NCI-H1930 (cell line): ENCODE measurements around the gene TRPC4AP.
"Not testable (repeated sequence)": the region's sequence is repeated elsewhere in the genome, so short reads cannot be mapped to it uniquely, and the experiment has no call there.

ENCODE experiments used
- DNase-seq, 2 experiments: peaks; one replicate each; lab custom pipeline; 2025; lab: John Stamatoyannopoulos, UW

TRPC4AP gene

DNA sequence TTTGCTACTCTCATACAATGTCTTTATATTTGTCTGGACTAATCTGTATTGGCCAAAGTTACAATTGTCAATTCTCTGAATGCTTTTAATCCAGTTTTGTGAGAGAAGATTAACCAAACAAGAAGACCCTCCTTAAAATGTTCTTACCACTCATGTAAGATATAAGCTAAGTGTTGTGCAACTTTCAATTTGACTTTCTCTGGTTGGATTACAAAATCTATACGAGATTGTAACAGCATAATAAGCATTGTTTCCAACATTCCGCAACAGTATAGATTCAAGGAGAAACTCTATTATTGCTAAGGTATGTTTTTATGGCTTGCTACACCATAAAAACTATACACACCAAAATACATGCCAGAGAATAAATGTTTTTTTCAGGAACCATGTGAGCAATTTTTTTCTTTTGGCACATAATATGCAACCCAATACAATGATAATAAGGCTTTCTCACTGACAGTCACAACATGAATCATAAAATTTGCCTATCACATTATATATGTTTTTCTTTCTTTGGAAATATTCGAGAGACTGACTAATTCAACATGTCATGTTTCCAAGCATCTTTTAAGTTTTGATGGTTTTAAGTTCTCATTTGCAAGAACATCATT lies 12.2 kb upstream of the TRPC4AP start:
- no peak for DNase-seq

DNA sequence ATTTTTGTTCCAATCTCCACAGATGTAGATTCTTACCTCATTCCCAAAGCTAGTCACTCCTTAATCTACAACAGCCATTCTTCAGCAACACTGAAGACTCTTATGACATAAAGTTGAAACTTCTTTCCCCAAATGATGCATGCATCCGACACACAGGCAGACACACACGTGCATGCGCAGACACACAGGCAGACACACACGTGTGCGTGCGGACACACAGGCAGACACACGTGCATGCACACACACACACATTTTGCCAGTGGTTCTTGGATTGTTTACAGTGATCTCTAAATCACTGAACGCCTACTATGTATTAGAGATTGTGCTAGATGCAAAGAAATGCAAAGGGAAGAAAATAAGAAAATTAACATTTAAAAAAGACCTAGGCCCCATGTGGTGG lies 9.0 kb upstream of the TRPC4AP start:
- DNase-seq = no peak

DNA sequence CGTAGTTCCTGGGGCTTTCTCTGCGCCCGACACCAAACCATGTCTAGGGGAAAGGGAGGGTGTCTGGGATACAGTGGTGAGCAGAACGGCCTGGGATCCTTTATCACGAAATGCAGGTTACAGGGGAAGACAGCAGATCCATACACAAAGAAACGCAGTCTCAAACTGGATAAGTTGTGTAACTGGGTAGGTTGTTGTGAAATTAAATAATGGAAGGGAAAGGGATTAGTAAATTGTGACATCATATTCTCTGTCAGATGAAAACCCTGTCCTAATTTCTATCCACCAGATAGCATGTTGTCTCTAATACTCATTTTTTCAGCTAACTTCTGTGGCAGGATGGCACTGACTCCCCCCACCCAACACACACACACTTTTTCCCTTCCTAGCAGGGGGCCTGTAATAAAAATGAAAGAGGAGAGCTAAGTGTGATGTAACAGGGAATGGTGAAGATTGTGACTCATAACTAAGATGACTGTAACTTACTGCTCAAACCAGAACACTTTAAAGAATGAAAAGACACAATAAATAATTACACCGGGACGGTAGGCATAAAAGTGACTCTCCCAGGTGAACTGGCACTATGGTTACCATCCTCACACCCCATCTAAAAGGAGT lies 769 bp upstream of the TRPC4AP start:
- DNase-seq = no peak

DNA sequence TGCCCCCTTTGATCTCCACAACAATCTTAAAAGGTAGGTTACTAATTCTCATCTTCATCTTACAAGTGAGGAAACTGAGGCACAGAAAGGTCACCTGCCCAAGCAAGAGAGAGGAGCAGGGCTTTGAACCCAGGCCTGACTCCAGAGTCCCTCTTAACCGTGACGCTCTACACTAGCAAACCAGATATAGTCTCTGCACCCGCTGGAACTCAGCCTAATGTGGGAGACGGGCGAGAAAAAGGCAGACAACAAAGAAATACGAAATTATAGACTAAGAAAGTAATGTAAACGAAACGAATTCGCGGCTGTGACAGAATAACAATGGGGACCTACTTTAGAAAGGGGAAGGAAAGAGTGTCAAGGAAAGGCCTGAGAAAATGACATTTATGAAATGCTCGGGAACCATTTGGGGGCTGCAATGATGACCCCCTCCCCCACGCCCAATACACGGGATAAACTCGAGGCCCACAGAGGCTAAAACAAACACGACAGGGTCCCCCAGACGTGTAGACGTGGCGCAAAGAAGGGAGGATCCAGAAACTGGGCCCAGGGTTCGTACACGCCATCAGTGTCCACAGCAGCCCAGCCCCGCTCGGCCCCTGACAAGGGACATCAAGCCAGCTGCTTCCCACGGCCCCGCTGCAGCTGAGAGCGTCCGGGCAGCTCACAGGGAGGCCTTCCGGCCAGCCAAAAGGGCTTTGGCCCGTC lies 637 bp downstream of the TRPC4AP start:
- DNase-seq = no peak

DNA sequence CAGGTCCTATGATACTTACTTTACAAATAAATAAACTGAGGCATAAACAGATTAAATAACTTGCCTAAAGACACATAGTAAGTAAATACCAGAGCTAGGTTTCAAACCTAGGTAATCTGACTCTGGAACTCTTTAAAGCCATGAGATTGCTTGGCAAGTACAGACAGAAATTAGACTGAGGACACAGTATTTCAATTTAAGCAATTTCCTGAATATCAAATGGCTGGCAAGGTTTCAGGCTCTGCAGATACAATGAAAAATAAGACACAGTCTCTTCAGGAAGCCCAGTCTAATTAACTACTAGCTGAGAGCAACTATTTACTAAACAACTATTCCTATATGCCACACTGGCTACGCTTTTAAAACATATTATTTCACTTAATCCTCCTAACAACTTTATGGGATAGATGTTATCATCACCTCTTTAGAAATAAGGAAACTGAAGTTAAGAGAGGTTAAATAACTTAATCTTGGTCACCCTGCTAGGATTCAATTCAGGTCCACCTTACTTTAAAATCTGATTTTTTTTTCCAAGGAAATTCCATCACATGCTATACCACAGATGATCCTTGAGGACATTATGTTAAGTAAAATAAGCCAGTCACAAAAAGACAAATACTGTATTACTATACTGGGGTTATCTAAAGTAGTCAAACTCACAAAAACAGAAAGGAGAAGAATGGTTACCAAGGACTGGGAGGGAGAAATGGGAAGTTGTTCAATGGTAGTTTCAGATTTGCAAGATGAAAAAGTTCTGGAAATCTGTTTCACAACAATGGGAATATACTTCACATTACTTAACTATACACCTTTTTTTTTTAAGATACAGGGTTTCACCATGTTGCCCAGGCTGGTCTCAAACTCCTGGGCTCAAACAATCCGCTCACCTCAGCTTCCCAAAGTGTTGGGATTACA lies 4.1 kb downstream of the TRPC4AP start:
- DNase-seq = no peak

DNA sequence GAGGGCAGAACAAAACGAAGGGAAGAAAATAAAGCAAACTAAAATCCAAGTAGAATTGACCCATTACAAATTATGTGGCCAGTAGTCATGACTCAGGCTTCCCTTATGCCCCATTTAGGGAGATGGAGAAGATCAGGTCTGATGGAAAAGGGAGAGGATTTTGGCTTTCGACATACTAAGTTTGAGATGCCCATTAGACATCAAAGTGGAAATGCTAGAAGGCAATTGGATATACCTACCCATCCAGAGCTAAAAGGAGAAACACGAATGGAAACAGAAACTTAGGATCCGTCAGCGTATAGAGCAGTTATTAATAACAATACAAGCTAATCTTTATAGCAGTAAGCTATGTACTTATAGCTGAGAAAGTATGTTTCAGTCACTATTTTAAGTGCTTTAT lies 4.8 kb downstream of the TRPC4AP start:
- no peak for DNase-seq

DNA sequence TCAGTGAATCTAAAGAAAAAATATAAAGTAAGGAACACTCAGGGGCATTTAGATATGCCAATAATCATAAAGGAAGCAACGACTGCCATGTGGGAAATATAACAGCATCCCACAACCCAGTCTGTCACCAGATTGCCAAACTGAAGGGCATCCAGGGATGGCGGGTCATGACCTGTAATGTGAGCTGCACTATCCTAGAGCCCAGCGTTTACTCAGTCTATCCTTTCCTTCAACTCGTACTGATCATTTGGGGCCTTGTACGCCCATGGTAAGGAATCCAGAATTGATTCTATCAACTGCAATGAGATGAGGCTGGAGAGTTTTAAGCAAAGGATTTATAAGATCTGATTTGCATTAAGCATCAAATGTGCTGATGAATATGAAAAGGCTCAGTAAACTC lies 5.3 kb downstream of the TRPC4AP start:
- DNase-seq = no peak

DNA sequence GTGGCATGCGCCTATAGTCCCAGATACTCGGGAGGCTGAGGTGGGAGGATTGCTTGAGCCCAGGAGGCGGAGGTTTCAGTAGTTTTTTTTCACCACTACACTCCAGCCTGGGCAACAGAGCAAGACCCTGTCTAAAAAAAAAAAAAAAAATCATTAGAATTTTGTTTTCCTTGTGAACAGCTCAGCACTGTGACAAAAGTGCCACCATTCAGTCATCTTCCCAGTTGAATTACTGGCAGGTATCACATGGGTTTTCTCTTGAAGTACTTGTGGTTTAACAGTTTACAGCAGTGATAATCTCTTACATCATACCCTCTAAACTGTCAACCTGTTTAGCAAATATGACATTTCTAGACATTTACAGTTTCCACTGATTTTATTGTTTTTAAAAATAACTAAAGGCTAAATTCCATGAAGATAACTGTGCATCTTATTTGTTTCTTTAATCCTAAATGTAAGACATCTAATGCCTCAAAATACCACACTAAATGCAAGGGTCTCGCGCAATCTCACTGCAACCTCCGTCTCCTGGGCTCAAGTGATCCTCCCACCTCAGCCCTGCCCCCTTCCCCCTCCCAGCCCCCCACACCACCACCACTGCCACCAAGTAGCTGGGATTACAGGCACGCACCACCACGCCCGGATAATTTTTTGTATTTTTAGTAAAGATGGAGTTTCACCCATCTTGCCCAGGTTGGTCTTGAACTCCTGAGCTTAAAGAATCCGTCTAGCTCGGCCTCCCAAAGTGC lies 7.0 kb downstream of the TRPC4AP start:
- DNase-seq = no peak

DNA sequence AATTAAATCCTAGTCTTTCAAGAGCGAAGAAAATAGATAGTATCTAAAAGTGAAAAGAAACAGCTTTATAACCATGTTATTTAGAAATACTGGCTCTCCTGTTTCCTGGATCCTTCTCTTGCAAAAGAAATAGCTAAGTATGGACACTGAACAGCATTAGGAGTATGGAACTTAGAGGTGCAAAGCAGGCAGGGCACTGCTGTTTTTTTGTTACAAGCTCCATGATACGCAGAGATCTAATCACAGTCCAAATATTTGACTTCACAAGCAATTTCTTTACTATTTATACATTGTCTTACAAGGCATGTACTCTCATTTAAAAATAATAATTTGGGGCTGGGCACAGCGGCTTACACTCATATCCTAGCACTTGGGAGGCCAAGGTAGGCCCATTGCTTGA lies 7.6 kb downstream of the TRPC4AP start:
- DNase-seq = no peak

DNA sequence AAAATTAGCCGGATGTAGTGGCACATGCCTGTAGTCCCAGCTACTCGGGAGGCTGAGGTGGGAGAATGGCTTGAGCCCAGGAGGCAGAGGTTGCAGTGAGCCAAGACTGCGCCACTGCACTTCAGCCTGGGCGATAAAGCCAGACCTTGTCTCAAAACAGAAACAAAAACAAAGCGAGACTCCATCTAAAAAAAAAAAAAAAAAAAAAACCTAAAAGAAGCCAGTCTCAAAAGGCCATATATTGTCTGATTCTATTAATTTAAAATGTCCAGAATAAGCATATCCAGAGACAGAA lies 12.3 kb downstream of the TRPC4AP start:
- not testable (repeated sequence) for DNase-seq

DNA sequence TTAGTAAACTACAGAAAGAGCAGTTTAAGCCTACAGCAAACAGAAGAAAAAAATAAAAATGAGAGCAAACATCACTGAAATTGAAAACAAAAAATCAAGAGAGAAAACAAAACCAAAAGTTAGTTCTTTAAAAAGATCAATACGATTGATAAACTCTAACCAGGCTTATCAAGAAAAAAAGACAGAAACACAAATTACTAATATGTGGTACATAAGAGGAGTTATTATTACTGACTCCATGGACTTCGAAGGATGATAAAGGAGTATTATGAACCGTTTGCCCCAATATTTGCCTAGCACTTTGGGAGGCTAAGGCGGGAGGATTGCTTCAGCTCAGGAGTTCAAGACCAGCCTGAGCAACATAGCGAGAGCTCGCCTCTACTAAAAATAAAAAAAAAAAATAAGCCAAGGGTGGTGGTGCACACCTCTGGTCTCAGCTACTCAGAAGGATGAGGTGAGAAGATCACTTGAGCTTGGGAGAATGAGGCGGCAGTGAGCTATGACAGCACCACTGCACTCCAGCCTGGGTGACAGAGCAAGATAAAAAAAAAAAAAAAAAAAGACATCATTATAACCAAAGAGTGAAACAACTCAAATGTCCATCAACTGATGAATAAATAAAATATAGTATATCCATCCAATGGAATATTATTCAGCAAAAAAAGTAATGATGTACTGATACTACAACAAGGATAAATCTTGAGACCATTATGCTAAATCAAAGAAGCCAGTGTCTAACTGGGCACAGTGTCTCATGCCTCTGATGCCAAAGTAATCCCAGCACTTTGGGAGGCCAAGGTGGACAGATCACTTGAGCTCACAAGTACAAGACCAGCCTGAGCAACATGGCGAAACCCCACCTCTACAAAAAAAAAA lies 12.9 kb downstream of the TRPC4AP start:
- DNase-seq = no peak

DNA sequence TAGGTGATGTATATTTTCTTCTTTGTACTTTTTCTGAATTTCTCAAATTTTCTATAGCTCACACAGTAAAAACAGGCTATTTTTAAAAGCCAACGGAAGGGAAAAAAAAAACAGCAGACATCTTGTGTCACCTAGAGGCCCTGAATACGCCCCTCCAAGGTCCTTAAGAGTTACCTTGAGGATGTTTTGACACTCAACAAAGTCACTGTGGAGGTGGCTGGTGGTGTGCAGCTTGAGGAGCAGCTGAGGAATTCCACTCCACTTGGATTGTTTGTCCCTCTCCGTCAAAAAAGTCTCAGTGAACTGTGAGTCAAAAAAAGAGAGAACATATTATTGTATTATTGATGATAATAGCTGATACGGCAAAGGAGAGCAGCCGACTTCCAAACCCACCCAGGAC lies 14.7 kb downstream of the TRPC4AP start:
- DNase-seq = no peak

DNA sequence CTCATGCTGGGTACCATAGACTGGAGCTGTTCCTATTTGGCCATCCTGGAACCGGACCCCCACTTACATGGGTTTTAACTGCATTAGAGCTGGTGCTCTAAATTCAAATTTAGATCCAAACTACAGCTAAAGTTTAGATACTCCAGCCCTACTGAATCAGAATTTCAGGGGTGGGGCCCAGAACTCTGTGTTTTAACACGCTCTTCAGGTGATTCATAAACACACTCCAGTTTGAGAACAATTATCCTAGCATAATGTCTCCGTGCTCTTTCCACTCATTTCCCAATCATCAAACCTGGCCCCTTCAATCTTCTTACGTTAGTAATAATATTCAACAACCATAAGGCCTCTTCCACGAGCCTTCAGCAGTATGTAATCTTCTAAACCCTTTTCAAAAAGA lies 15.3 kb downstream of the TRPC4AP start:
- DNase-seq = no peak

DNA sequence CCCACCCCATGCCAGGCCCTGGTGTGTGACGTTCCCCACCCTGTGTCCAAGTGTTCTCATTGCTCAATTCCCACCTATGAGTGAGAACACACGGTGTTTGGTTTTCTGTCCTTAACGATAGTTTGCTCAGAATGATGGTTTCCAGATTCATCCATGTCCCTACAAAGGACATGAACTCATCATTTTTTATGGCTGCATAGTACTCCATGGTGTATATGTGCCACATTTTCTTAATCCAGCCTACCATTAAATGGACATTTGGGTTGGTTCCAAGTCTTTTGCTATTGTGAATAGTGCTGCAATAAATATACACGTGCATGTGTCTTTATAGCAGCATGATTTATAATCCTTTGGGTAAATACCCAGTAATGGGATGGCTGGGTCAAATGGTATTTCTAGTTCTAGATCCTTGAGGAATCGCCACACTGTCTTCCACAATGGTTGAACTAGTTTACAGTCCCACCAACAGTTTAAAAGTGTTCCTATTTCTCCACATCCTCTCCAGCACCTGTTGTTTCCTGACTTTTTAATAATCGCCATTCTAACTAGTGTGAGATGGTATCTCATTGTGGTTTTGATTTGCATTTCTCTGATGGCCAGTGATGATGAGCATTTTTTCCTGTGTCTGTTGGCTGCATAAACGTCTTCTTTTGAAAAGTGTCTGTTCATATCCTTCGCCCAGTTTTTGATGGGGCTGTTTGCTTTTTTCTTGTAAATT lies 21.0 kb downstream of the TRPC4AP start:
- DNase-seq = not testable (repeated sequence)

DNA sequence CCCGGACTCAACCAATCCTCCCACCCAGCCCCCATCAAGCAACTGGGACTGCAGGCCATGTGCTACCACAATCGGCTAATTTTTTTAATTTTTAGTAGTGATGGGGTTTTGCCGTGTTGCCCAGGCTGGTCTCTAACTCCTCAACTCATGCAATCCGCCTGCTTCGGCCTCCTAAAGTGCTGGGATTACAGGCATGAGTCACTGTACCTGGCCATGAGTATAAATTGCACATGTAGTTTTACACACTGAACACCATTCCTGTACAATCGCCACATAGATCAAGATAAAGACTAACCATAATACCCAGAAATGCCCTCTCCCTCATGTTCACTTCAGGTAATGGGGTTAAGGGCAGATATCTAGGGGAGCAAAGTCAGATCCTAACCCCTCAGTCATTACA lies 26.4 kb downstream of the TRPC4AP start:
- no peak for DNase-seq

DNA sequence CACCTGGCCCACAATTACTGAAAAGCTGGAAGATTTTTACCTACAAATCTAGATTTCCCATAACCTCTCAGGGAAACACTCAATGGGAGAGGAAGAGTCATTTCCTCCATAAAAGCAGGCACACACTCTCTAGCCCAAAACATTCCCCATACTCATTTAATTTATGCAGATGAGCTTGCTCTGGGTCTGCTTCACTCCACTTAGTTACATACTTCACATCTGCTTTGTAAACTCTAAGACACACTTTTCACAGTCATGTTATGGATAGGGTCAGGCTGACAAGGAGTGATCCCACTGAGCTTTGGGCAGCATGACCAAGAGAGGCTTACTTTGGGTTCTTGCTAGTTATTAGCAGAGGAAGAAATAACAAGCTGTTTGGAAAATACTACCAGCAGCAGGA lies 27.4 kb downstream of the TRPC4AP start:
- no peak for DNase-seq

DNA sequence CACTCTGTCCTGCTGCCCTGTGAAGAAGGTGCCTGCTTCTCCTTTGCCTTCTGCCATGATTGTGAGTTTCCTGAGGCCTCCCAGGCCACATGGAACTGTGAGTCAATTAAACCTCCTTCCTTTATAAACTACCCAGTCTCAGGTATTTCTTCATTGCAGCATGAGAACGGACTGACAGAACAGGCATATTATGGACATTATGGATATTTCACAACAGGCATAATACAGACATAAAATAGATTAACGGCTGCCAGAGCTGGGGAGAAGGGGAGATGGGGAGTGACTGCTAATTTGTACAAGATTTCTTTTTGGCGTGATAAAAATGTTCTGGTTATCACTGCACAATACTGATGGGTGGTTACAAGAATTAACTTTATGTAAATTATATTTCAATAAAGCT lies 29.4 kb downstream of the TRPC4AP start:
- no peak for DNase-seq

DNA sequence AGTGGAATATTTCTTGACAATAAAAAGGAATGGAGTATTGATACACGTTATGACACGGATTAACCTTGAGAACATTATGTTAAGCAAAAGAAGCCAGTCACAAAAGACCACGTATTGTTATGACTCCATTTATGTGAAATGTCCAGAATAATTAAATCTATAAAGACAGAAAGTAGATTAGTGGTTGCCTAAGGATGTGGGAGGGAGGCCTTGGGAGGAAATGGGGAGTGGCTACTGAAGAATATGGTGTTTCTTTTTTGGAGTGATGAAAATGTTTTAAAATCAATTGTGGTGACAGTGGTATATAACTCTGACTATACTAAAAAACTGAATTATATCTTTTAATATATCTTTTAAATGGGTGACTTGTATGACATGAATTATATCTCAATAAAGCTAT lies 30.1 kb downstream of the TRPC4AP start:
- no peak for DNase-seq

DNA sequence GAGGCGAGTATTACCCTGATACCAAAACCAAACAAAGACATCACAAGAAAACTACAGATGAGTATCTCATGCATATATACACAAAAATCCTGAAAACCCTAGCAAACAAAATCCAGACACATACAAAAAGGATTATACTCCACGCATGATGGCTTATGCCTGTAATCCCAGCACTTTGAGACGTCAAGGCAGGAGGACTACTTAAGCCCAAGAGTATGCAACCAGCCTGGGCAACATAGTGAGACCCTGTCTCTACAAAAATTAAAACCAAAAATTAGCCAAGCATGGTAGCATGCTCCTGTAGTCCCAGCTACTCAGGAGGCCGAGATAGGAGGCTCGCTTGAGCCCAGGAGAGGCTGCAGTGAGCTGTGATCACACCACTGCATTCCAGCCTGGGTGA lies 32.4 kb downstream of the TRPC4AP start:
- DNase-seq = no peak

DNA sequence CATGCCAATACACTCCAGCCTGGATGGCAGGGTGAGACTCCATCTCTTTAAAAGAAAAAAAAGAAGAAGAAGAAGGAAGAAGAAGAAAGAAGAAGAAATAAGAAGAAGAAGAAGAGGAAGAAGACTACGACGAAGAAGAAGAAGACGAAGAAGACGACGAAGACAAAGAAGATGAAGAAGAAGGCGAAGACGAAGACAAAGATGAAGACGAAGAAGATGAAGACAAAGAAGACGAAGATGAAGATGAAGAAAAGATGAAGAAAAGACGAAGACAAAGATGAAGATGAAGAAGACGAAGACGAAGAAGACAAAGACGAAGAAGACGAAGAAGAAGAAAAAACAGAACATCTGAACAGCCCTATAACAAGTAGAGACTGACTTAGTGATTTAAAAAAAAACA lies 33.0 kb downstream of the TRPC4AP start:
- DNase-seq = no peak
